Kidney (tissue), 14 donors: ENCODE data around the gene WWOX. TPM values are rescaled to one million over a fixed set of nuclear protein-coding genes. Genes with fewer than 3 reads are reported as not detected.

ENCODE experiments used
- DNase-seq, 5 donors: peaks; one replicate each; pipeline ENCODE4 v3.0.0-alpha.2; 2013 to 2020
- FAIRE-seq: peaks from 2 replicates; lab custom pipeline; 2012; peaks lifted over from hg19 to GRCh38; lab: Jason Lieb, UNC
- H3K27ac ChIP-seq, 2 donors: one replicate each; pipeline ENCODE4 v1.7.0; 2013; ENCODE audit warnings: low read depth in 2 of 2, low read length in 2 of 2, inconsistent platforms in 1 of 2
- H3K27me3 ChIP-seq: one replicate; pipeline ENCODE4 v1.7.1; 2013; ENCODE audit warnings: low read length, inconsistent platforms; ENCODE audit not compliant: control insufficient read depth, insufficient read depth
- H3K36me3 ChIP-seq, 3 donors: one replicate each; pipeline versions ENCODE4 v1.7.0 to v1.7.1; 2013; ENCODE audit warnings: low read length in 3 of 3, control low read depth in 1 of 3, inconsistent platforms in 1 of 3; ENCODE audit not compliant: insufficient read depth in 3 of 3, control insufficient read depth in 2 of 3
- H3K4me1 ChIP-seq, 3 donors: one replicate each; pipeline versions ENCODE4 v1.7.0 to v1.7.1; 2013; ENCODE audit warnings: low read length in 3 of 3, inconsistent platforms in 1 of 3, low read depth in 1 of 3; ENCODE audit not compliant: control insufficient read depth in 2 of 3, insufficient read depth in 2 of 3
- H3K4me3 ChIP-seq, 3 donors: one replicate each; pipeline versions ENCODE4 v1.7.0 to v1.8.1; 2013; ENCODE audit warnings: low read length in 3 of 3, control low read depth in 1 of 3, inconsistent platforms in 1 of 3
- H3K9ac ChIP-seq, 3 donors: one replicate each; pipeline versions ENCODE4 v1.7.0 to v1.7.1; 2013; ENCODE audit warnings: low read length in 3 of 3, control low read depth in 1 of 3, inconsistent platforms in 1 of 3
- H3K9me3 ChIP-seq, 3 donors: one replicate each; pipeline versions ENCODE4 v1.7.0 to v1.7.1; 2013; ENCODE audit warnings: low read length in 3 of 3, control low read depth in 1 of 3, inconsistent platforms in 1 of 3; ENCODE audit not compliant: control insufficient read depth in 2 of 3, insufficient read depth in 1 of 3
- CTCF ChIP-seq: IDR thresholded peaks from 3 replicates; pipeline ENCODE4 v1.5.1; 2012; ENCODE audit warnings: mild to moderate bottlenecking, moderate library complexity, borderline replicate concordance; ENCODE audit not compliant: insufficient read depth; ENCODE audit errors: extremely low read depth
- intact Hi-C: fragments of 100-400 bp; cut with DNase I; formaldehyde crosslinking; loops from one replicate; pipeline ENCODE4 v1.11.1; 2022
- polyA plus RNA-seq: library from polyadenylated mRNA; stranded (reverse); fragments of 350-450 nt; fragmentation: Illumina TruSeq; extraction: RNeasy Lipid Tissue Mini Kit (QIAGEN cat#74804); gene quantifications from one replicate; pipeline ENCODE4 v1.2.3, GENCODE V29; 2014; ENCODE audit warnings: low read depth, low replicate concordance; ENCODE audit not compliant: insufficient read depth
- total RNA-seq: library from RNA; stranded (reverse); fragmentation: NEBNext Ultra II Directional; extraction: Animal tissue kit (Norgen Biotek cat#: 25700); gene quantifications from one replicate; pipeline ENCODE4 v1.2.1, GENCODE V29; 2021
- donor health status: control.
- donor health status: control.
- donor health status: control.
- donor health status: control.
- donor health status: control.
- donor health status: DM: yes; HTN: yes; CAD: no.
- donor health status: Normal renal cell carcinoma (clear cell type).

WWOX gene
- total and polyA plus RNA-seq, 2 donors from 2014 or later = 22.5 to 30.3 TPM

GRCh38 chr16:78942625-78943245 is 843.3 kb downstream of the WWOX start:
- H3K36me3 ChIP-seq = no peaks in the 10 kb centered on the region
- no peaks in the 10 kb centered on the region for H3K4me1 ChIP-seq
- no peak for DNase-seq
- intact Hi-C loops = no loop called here
- H3K27ac ChIP-seq = no peak overlapping the region
- H3K27me3 ChIP-seq = no peaks in the 10 kb centered on the region
- H3K4me3 ChIP-seq = no peak overlapping the region
- no peak for TF ChIP-seq CTCF
- no peak for FAIRE-seq
- no peaks in the 10 kb centered on the region for H3K9me3 ChIP-seq
- H3K9ac ChIP-seq = no peak overlapping the region

- TF ChIP-seq CTCF = no peak
- no peak for FAIRE-seq
- H3K9ac ChIP-seq = no peak overlapping the region
- no peak overlapping the region for H3K27ac ChIP-seq
- DNase-seq = no peak
- H3K9me3 ChIP-seq = no peaks in the 10 kb centered on the region
- no peaks in the 10 kb centered on the region for H3K4me1 ChIP-seq
- intact Hi-C loops = no loop called here
- H3K4me3 ChIP-seq = no peak overlapping the region
- H3K36me3 ChIP-seq = no peaks in the 10 kb centered on the region
- no peaks in the 10 kb centered on the region for H3K27me3 ChIP-seq
Measured at GRCh38 chr16:78945336-78945735, 845.9 kb downstream of the WWOX start.

GRCh38 chr16:78946556-78946955 is 847.1 kb downstream of the WWOX start:
- H3K9ac ChIP-seq = no peak overlapping the region
- FAIRE-seq = no peak
- no peaks in the 10 kb centered on the region for H3K4me1 ChIP-seq
- TF ChIP-seq CTCF = no peak
- no peak overlapping the region for H3K4me3 ChIP-seq
- DNase-seq = no peak
- H3K9me3 ChIP-seq = no peaks in the 10 kb centered on the region
- no peaks in the 10 kb centered on the region for H3K36me3 ChIP-seq
- no peak overlapping the region for H3K27ac ChIP-seq
- intact Hi-C loops = no loop called here
- H3K27me3 ChIP-seq = no peaks in the 10 kb centered on the region

GRCh38 chr16:78950768-78951167 is 851.3 kb downstream of the WWOX start:
- H3K4me1 ChIP-seq = no peaks in the 10 kb centered on the region
- H3K9ac ChIP-seq = no peak overlapping the region
- intact Hi-C loops = no loop called here
- H3K27ac ChIP-seq = no peak overlapping the region
- H3K36me3 ChIP-seq = no peaks in the 10 kb centered on the region
- no peak overlapping the region for H3K4me3 ChIP-seq
- H3K9me3 ChIP-seq = no peaks in the 10 kb centered on the region
- DNase-seq (no peak), FAIRE-seq (no peak)
- H3K27me3 ChIP-seq = no peaks in the 10 kb centered on the region
- no peak for TF ChIP-seq CTCF
